Measurements from ENCODE around the gene SPATA31C1.

SPATA31C1 gene

DNA sequence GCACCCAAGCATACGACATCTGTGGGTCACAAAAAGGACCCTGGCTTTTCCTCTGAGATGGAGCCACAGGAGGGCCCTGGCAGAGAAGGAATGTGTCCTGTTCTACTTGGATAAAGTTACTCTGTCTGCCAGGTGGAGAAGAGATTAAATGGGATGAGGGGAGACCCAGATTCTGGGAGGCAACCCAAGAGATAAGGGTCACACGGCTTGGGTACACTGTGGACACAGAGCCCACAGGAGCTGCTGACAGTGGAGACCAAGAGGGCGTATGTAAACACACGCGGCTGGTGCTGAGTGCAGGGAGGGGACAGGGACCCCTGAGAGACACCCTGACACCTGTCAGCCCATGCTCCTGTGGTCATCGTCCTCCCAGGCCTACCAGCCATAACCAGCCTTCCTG is 50.4 kb downstream of the SPATA31C1 start:
- TF ChIP-seq, protein P1, sequence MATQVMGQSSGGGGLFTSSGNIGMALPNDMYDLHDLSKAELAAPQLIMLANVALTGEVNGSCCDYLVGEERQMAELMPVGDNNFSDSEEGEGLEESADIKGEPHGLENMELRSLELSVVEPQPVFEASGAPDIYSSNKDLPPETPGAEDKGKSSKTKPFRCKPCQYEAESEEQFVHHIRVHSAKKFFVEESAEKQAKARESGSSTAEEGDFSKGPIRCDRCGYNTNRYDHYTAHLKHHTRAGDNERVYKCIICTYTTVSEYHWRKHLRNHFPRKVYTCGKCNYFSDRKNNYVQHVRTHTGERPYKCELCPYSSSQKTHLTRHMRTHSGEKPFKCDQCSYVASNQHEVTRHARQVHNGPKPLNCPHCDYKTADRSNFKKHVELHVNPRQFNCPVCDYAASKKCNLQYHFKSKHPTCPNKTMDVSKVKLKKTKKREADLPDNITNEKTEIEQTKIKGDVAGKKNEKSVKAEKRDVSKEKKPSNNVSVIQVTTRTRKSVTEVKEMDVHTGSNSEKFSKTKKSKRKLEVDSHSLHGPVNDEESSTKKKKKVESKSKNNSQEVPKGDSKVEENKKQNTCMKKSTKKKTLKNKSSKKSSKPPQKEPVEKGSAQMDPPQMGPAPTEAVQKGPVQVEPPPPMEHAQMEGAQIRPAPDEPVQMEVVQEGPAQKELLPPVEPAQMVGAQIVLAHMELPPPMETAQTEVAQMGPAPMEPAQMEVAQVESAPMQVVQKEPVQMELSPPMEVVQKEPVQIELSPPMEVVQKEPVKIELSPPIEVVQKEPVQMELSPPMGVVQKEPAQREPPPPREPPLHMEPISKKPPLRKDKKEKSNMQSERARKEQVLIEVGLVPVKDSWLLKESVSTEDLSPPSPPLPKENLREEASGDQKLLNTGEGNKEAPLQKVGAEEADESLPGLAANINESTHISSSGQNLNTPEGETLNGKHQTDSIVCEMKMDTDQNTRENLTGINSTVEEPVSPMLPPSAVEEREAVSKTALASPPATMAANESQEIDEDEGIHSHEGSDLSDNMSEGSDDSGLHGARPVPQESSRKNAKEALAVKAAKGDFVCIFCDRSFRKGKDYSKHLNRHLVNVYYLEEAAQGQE (IDR thresholded peaks at IDR 0.05; ENCODE audit: insufficient replicate concordance, low read depth), result no peak
- no peak for TF ChIP-seq SPI1 (IDR thresholded peaks at IDR 0.05; ENCODE audit: borderline replicate concordance, low read depth)
- TF ChIP-seq, protein P2, sequence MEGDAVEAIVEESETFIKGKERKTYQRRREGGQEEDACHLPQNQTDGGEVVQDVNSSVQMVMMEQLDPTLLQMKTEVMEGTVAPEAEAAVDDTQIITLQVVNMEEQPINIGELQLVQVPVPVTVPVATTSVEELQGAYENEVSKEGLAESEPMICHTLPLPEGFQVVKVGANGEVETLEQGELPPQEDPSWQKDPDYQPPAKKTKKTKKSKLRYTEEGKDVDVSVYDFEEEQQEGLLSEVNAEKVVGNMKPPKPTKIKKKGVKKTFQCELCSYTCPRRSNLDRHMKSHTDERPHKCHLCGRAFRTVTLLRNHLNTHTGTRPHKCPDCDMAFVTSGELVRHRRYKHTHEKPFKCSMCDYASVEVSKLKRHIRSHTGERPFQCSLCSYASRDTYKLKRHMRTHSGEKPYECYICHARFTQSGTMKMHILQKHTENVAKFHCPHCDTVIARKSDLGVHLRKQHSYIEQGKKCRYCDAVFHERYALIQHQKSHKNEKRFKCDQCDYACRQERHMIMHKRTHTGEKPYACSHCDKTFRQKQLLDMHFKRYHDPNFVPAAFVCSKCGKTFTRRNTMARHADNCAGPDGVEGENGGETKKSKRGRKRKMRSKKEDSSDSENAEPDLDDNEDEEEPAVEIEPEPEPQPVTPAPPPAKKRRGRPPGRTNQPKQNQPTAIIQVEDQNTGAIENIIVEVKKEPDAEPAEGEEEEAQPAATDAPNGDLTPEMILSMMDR (IDR thresholded peaks at IDR 0.05; ENCODE audit: insufficient read depth, low read length), result no peak
- TF ChIP-seq POLR2AphosphoS5 (IDR thresholded peaks at IDR 0.05; ENCODE audit: low read depth), result no peak
- TF ChIP-seq GABPA (IDR thresholded peaks at IDR 0.05; ENCODE audit: low read depth), result no peak
- DNase-seq (ENCODE audit: low read depth in 1 of 2, low spot score in 1 of 2), result no peak
- Histone ChIP-seq H3K27me3 (ENCODE audit: insufficient read depth, poor library complexity, severe bottlenecking) (no peaks in the 10 kb centered on the region), H3K27ac (replicated peaks) (no peak overlapping the region), H3K4me3 (replicated peaks; ENCODE audit: insufficient read depth, low read length) (no peak overlapping the region)

DNA sequence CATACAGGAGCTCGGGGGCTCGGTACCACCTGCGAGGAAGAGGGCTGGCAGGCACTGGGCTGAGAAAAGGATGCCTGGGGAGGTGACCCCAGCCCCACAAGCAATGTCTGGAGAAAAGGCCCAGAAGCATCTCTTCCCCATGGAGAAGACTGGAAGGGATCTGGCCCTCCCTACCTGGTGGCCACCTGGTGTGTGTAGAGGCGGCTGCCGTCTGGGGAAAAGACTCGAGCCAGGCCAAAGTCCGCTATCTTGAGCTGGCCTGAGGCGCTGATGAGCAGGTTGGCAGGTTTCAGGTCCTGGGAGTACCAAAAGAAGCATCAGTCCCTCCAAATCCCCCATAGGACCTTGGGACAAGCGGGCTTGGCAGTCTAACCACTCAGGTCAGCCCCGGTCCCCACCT is 52.8 kb downstream of the SPATA31C1 start:
- no peaks in the 10 kb centered on the region for H3K27me3 ChIP-seq (ENCODE audit: insufficient read depth, poor library complexity, severe bottlenecking)
- TF ChIP-seq GABPA (IDR thresholded peaks at IDR 0.05; ENCODE audit: low read depth) (no peak), POLR2AphosphoS5 (IDR thresholded peaks at IDR 0.05; ENCODE audit: low read depth) (no peak), SPI1 (IDR thresholded peaks at IDR 0.05; ENCODE audit: borderline replicate concordance, low read depth) (no peak)
- TF ChIP-seq, protein P2 (IDR thresholded peaks at IDR 0.05; ENCODE audit: insufficient read depth, low read length), result no peak
- TF ChIP-seq, protein P1 (IDR thresholded peaks at IDR 0.05; ENCODE audit: insufficient replicate concordance, low read depth), result no peak
- no peak overlapping the region for H3K4me3 ChIP-seq (replicated peaks; ENCODE audit: insufficient read depth, low read length)
- no peak for DNase-seq (ENCODE audit: low read depth in 1 of 2, low spot score in 1 of 2)
- no peak overlapping the region for H3K27ac ChIP-seq (replicated peaks)

DNA sequence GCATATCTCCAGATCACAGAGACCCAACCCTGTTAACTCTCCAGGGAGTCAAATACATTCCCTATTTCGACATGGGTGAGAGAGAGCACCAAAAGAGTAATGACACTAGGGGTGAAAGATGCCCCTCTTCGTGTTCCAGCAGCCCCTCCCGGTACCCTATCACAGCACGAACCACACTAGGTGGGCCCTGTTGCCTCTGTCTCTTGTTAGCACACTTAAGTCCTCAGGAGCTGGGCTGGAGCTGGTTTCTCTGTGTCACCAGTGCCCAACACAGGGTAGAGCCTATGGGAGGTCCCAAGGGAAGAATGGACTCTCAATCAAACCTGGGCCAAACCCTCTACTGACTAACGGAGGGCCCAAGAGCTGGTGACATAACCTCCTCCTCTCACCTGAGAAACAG is 55.4 kb downstream of the SPATA31C1 start:
- no peak for DNase-seq (ENCODE audit: low read depth in 1 of 2, low spot score in 1 of 2)
- Histone ChIP-seq H3K27ac (replicated peaks) (no peak overlapping the region), H3K27me3 (ENCODE audit: insufficient read depth, poor library complexity, severe bottlenecking) (no peaks in the 10 kb centered on the region), H3K4me3 (replicated peaks; ENCODE audit: insufficient read depth, low read length) (no peak overlapping the region; the same call in 1 of the 2 replicates)
- TF ChIP-seq, protein P2 (IDR thresholded peaks at IDR 0.05; ENCODE audit: insufficient read depth, low read length), result no peak
- TF ChIP-seq POLR2AphosphoS5 (IDR thresholded peaks at IDR 0.05; ENCODE audit: low read depth), result no peak
- TF ChIP-seq, protein P1 (IDR thresholded peaks at IDR 0.05; ENCODE audit: insufficient replicate concordance, low read depth), result no peak
- no peak for TF ChIP-seq GABPA (IDR thresholded peaks at IDR 0.05; ENCODE audit: low read depth)
- TF ChIP-seq SPI1 (IDR thresholded peaks at IDR 0.05; ENCODE audit: borderline replicate concordance, low read depth), result no peak
